K562 (cell line): ENCODE measurements around the gene SIGLEC5. TPM values are rescaled to one million over a fixed set of nuclear protein-coding genes. Genes with fewer than 3 reads are reported as not detected.

Source experiments
- ARID4B ChIP-seq: sonication (generic); formaldehyde crosslinking; IDR thresholded peaks from 2 replicates; pipeline ENCODE4 v1.8.0; 2022; ENCODE audit warnings: mild to moderate bottlenecking, missing genetic modification reagents
- EP400 ChIP-seq: fragments of 450-650 bp; IDR thresholded peaks from 2 replicates; pipeline ENCODE4 v1.6.1; 2017; ENCODE audit warnings: antibody characterized with exemption, mild to moderate bottlenecking, moderate library complexity
- IRF9 ChIP-seq: fragments of 450-650 bp; IDR thresholded peaks from 2 replicates; pipeline ENCODE4 v1.6.1; 2016; ENCODE audit warnings: missing biosample characterization, missing genetic modification characterization
- MTA1 ChIP-seq: fragments of 450-650 bp; IDR thresholded peaks from 2 replicates; pipeline ENCODE4 v1.6.1; 2017; ENCODE audit warnings: borderline replicate concordance
- MYBL2 ChIP-seq, 2 experiments: fragments of 450-650 bp in 1 of 2; sonication (generic) in 1 of 2; formaldehyde crosslinking in 1 of 2; IDR thresholded peaks; 2 replicates each; pipeline versions ENCODE4 v1.6.1 to v1.8.1; 2017 to 2022; ENCODE audit warnings: borderline replicate concordance in 1 of 2, inconsistent platforms in 1 of 2, low read depth in 1 of 2, mild to moderate bottlenecking in 1 of 2, missing genetic modification reagents in 1 of 2, moderate library complexity in 1 of 2
- MYNN ChIP-seq, 2 experiments: sonication (generic); formaldehyde crosslinking in 1 of 2; IDR thresholded peaks; 2 replicates each; pipeline versions ENCODE4 v1.5.0 to v1.6.1; 2016 to 2020; ENCODE audit warnings: antibody characterized with exemption in 1 of 2, missing genetic modification reagents in 1 of 2
- PBX2 ChIP-seq, 2 experiments: IDR thresholded peaks in 1 of 2; conservative IDR thresholded peaks in 1 of 2; 2 replicates each; pipeline ENCODE4 v1.6.1; 2016; ENCODE audit warnings: low read depth in 2 of 2, mild to moderate bottlenecking in 1 of 2, missing compliant biosample characterization in 1 of 2, missing genetic modification characterization in 1 of 2, moderate library complexity in 1 of 2
- PKNOX1 ChIP-seq: fragments of 450-650 bp; IDR thresholded peaks from 2 replicates; pipeline ENCODE4 v1.6.1; 2016
- POU5F1 ChIP-seq: fragments of 150-350 bp; IDR thresholded peaks from 2 replicates; pipeline ENCODE4 v1.6.1; 2014; ENCODE audit warnings: borderline replicate concordance, low read length, low read depth, mild to moderate bottlenecking; ENCODE audit not compliant: partially characterized antibody
- RBM39 ChIP-seq: fragments of 200-400 bp; formaldehyde crosslinking; optimal IDR thresholded peaks from 2 replicates; pipeline ENCODE3; 2018; ENCODE audit warnings: low read depth, low read length
- TAL1 ChIP-seq: fragments of 450-650 bp; IDR thresholded peaks from 2 replicates; pipeline ENCODE4 v1.6.1; 2016; ENCODE audit warnings: mild to moderate bottlenecking
- TBP ChIP-seq: optimal IDR thresholded peaks from 2 replicates; pipeline ENCODE3; 2011; ENCODE audit warnings: low read depth, low read length, improper control_type of control experiment
- TEAD2 ChIP-seq: fragments of 450-650 bp; IDR thresholded peaks from 2 replicates; pipeline ENCODE4 v1.6.1; 2016; ENCODE audit warnings: missing genetic modification characterization, control low read depth, missing compliant biosample characterization
- XRCC4 ChIP-seq: IDR thresholded peaks from one replicate; pipeline ENCODE4 v1.6.1; 2011; ENCODE audit not compliant: insufficient read depth, insufficient read length; ENCODE audit errors: extremely low read depth
- polyA plus RNA-seq, 8 experiments: library from polyadenylated mRNA; depleted of rRNA in 4 of 8; stranded (reverse) in 5 of 8; unstranded in 3 of 8; fragments of >200 nt; fragmentation: Nextera tagmentation in 2 of 8; fragmentation: Illumina TruSeq in 1 of 8; extraction: Ambion mirVana in 2 of 8; extraction: Trizol in 1 of 8; gene quantifications; 2 replicates each; pipeline versions ENCODE4 v1.2.1 to v1.2.3, GENCODE V29; 2011 to 2014; ENCODE audit warnings: inconsistent platforms in 1 of 8, missing spikeins in 1 of 8
- total RNA-seq, 7 experiments: library from RNA; depleted of rRNA in 6 of 7; stranded (reverse); fragments of >200 nt in 6 of 7; fragmentation: Illumina TruSeq in 2 of 7; extraction: Trizol in 2 of 7; gene quantifications; 2 replicates each; pipeline versions ENCODE4 v1.2.1 to v1.2.3, GENCODE V29; 2011 to 2021; ENCODE audit warnings: low replicate concordance in 1 of 7

Gene SIGLEC5
- total and polyA plus RNA-seq, 9 of the 15 experiments (the other 6 are each of a cell fraction or from before 2014, with no cell fraction given): 0.14 TPM; not detected in 8

GRCh38 chr19:51595190-51596175 lies 34.7 kb downstream of the SIGLEC5 start (continued):
- TF ChIP-seq ARID4B (no peak), PKNOX1 (peak; percentile 86), EP400 (no peak), TAL1 (no peak), MYBL2 (IDR thresholded peaks at IDR 0.05; ENCODE audit: low read depth) (no peak), MYBL2 (CRISPR knock-in tag; IDR thresholded peaks at IDR 0.05; ENCODE audit: borderline replicate concordance) (no peak), IRF9 (tag) (peak; percentile 75; the same call in 1 of the 2 replicates), MTA1 (no peak), TBP (peak; percentile 26), MYNN (IDR thresholded peaks at IDR 0.05) (no peak), MYNN (CRISPR knock-in tag; IDR thresholded peaks at IDR 0.05) (no peak), PBX2 (CRISPR knock-in tag; IDR thresholded peaks at IDR 0.05; ENCODE audit: low read depth) (no peak), PBX2 (tag; conservative IDR thresholded peaks at IDR 0.05; ENCODE audit: low read depth) (peak; percentile 88), XRCC4 (no peak), POU5F1 (no peak), TEAD2 (no peak), RBM39 (no peak)
